Gastroesophageal sphincter (tissue), 3 donors: ENCODE measurements around the gene UHMK1.

Experiments used
- CTCF ChIP-seq, 4 experiments: fragments of 200-600 bp in 2 of 4; fragments of 450-650 bp in 2 of 4; sonication (generic) in 1 of 4; IDR thresholded peaks; one replicate each; pipeline ENCODE4 v1.5.1; 2017 to 2019; ENCODE audit warnings: antibody characterized with exemption in 4 of 4, mild to moderate bottlenecking in 2 of 4, moderate library complexity in 2 of 4
- EP300 ChIP-seq: sonication (generic); formaldehyde crosslinking; IDR thresholded peaks from one replicate; pipeline ENCODE4 v1.6.1; 2017; ENCODE audit warnings: antibody characterized with exemption, mild to moderate bottlenecking
- POLR2A ChIP-seq, 2 donors: fragments of 450-650 bp; IDR thresholded peaks; one replicate each; pipeline ENCODE4 v1.6.1; 2017; ENCODE audit warnings: antibody characterized with exemption in 2 of 2, mild to moderate bottlenecking in 2 of 2, moderate library complexity in 1 of 2
- POLR2AphosphoS5 ChIP-seq: sonication (generic); formaldehyde crosslinking; IDR thresholded peaks from one replicate; pipeline ENCODE4 v1.6.1; 2017; ENCODE audit warnings: antibody characterized with exemption

- no peak for TF ChIP-seq CTCF (IDR thresholded peaks at IDR 0.05)
- TF ChIP-seq POLR2A (IDR thresholded peaks at IDR 0.05), result no peak
- TF ChIP-seq POLR2AphosphoS5, result no peak
- no peak for TF ChIP-seq EP300
Measured at GRCh38 chr1:162527314-162527713, 29.7 kb downstream of the UHMK1 start.
